ENCODE measurements around the gene TLCD3B. TPM values are rescaled to one million over a fixed set of nuclear protein-coding genes. Genes with fewer than 3 reads are reported as not detected.
A peak's percentile ranks its signal among the peaks of the same experiment; 100 is the strongest.

The TLCD3B gene
- polyA plus RNA-seq, 1 experiment: not detected

GRCh38 chr16:30068750-30069610 lies 37.9 kb upstream of the TLCD3B start:
- no peak for DNase-seq (ENCODE audit: low read depth, low spot score)
- ChIA-PET POLR2A (interaction anchor here (1.0 to 1.3 kb wide), 2 partner anchors 18 to 341 kb away, joined by 3 to 7 read pairs; no protein-coding TSS in a partner anchor), CTCF (no interaction called here)

GRCh38 chr16:30068333-30068732 lies 37.3 kb upstream of the TLCD3B start:
- H3K4me3 ChIP-seq (ENCODE audit: low read depth, low read length): peak overlapping the region; percentile 27
- no peak overlapping the region for H3K27ac ChIP-seq (ENCODE audit: low read depth, low read length)
- ChIA-PET POLR2A (interaction anchor here (1.3 kb wide), 1 partner anchor 341 kb away, joined by 3 read pairs; no protein-coding TSS in a partner anchor), CTCF (interaction anchor here (0.7 kb wide), 1 partner anchor 1074 kb away, joined by 3 read pairs; no protein-coding TSS in a partner anchor)
- TF ChIP-seq CTCF (IDR thresholded peaks at IDR 0.05; ENCODE audit: low read depth, low read length): no peak
- H3K27me3 ChIP-seq (ENCODE audit: control insufficient read depth, insufficient read depth, low read length): no peaks in the 10 kb centered on the region
- no peak for DNase-seq (ENCODE audit: low read depth, low spot score)
- H3K9me3 ChIP-seq (ENCODE audit: control insufficient read depth, insufficient read depth, low read length): peaks cover 6% of the 10 kb centered on the region; the same call in 1 of the 2 replicates

More at GRCh38 chr16:30068750-30069610, 37.9 kb upstream of the TLCD3B start:
- Histone ChIP-seq H3K4me3 (ENCODE audit: low read depth, low read length) (peak overlapping the region; percentile 25), H3K9me3 (ENCODE audit: control insufficient read depth, insufficient read depth, low read length) (peaks cover 6% of the 10 kb centered on the region; the same call in 1 of the 2 replicates), H3K27me3 (ENCODE audit: control insufficient read depth, insufficient read depth, low read length) (no peaks in the 10 kb centered on the region), H3K27ac (ENCODE audit: low read depth, low read length) (peak overlapping the region; percentile 11)
- TF ChIP-seq CTCF (IDR thresholded peaks at IDR 0.05; ENCODE audit: low read depth, low read length): peak; percentile 58

GRCh38 chr16:30067584-30067916 lies 36.5 kb upstream of the TLCD3B start:
- Histone ChIP-seq H3K27ac (ENCODE audit: low read depth, low read length) (no peak overlapping the region), H3K9me3 (ENCODE audit: control insufficient read depth, insufficient read depth, low read length) (peaks cover 6% of the 10 kb centered on the region; the same call in 1 of the 2 replicates), H3K27me3 (ENCODE audit: control insufficient read depth, insufficient read depth, low read length) (no peaks in the 10 kb centered on the region), H3K4me3 (ENCODE audit: low read depth, low read length) (peak overlapping the region; percentile 97)
- no peak for DNase-seq (ENCODE audit: low read depth, low spot score)
- CTCF ChIA-PET: no interaction called here
- POLR2A ChIA-PET: no interaction called here
- TF ChIP-seq CTCF (IDR thresholded peaks at IDR 0.05; ENCODE audit: low read depth, low read length): no peak

GRCh38 chr16:30066761-30067583 lies 35.9 kb upstream of the TLCD3B start:
- Histone ChIP-seq H3K27me3 (ENCODE audit: control insufficient read depth, insufficient read depth, low read length) (no peaks in the 10 kb centered on the region), H3K9me3 (ENCODE audit: control insufficient read depth, insufficient read depth, low read length) (peaks cover 6% of the 10 kb centered on the region; the same call in 1 of the 2 replicates), H3K27ac (ENCODE audit: low read depth, low read length) (peak overlapping the region; percentile 98), H3K4me3 (ENCODE audit: low read depth, low read length) (peak overlapping the region; percentile 97)
- DNase-seq (ENCODE audit: low read depth, low spot score): no peak
- TF ChIP-seq CTCF (IDR thresholded peaks at IDR 0.05; ENCODE audit: low read depth, low read length): no peak
- ChIA-PET CTCF (interaction anchor here (1.0 kb wide), 1 partner anchor 9 kb away, joined by 3 read pairs; no protein-coding TSS in a partner anchor), POLR2A (interaction anchor here (0.7 to 2.6 kb wide), 6 partner anchors 8 to 351 kb away, joined by 3 to 26 read pairs (median 14); partner anchors contain the start of genes PPP4C, TBX6 and ZNF771)
